Activated T-cell treated with anti-CD3 and anti-CD28 coated beads, Interleukin-2, amount 50 U/mL, for 72 hours (primary cell): ENCODE data around the gene AHRR. TPM values are rescaled to one million over a fixed set of nuclear protein-coding genes. Genes with fewer than 3 reads are reported as not detected.
"Not testable (repeated sequence)": the region's sequence is repeated elsewhere in the genome, so short reads cannot be mapped to it uniquely, and the experiment has no call there.

Source experiments
- ATAC-seq, 2 donors: fragments of 150-1000 bp; cut with Tn5 transposase; replicated peaks in 1 of 2; 2 replicates each; pipeline ENCODE4 v1.10.0; 2021; ENCODE audit warnings: moderate library complexity in 2 of 2, mild to moderate bottlenecking in 1 of 2
- DNase-seq, 2 donors: peaks; one replicate each; pipeline ENCODE4 v3.0.0; 2021 to 2022; ENCODE audit warnings: mixed read lengths in 1 of 2
- H3K27ac Mint-ChIP-seq: one replicate; pipeline ENCODE4 v1.8.0; 2022; ENCODE audit warnings: mild to moderate bottlenecking, moderate library complexity, mixed read lengths
- H3K27me3 Mint-ChIP-seq: one replicate; pipeline ENCODE4 v1.8.0; 2022; ENCODE audit warnings: low read depth, mixed read lengths
- H3K36me3 Mint-ChIP-seq, 2 donors: one replicate each; pipeline ENCODE4 v1.8.0; 2022; ENCODE audit warnings: mixed read lengths in 2 of 2, mild to moderate bottlenecking in 1 of 2; ENCODE audit not compliant: insufficient read depth in 2 of 2
- H3K4me1 Mint-ChIP-seq: one replicate; pipeline ENCODE4 v1.8.0; 2022; ENCODE audit warnings: low read depth, mixed read lengths
- H3K4me3 Mint-ChIP-seq, 2 donors: one replicate each; pipeline ENCODE4 v1.8.0; 2022; ENCODE audit warnings: mild to moderate bottlenecking in 2 of 2, mixed read lengths in 2 of 2, moderate library complexity in 2 of 2
- H3K9me3 Mint-ChIP-seq, 2 donors: one replicate each; pipeline ENCODE4 v1.8.0; 2022; ENCODE audit warnings: mixed read lengths in 2 of 2
- total RNA-seq, 2 donors: library from RNA; stranded (reverse); gene quantifications; one replicate each; pipeline ENCODE4 v1.2.3, GENCODE V29; 2022

Gene AHRR
- total RNA-seq, 2 donors from 2014 or later, result 56.0 to 82.2 TPM

DNA sequence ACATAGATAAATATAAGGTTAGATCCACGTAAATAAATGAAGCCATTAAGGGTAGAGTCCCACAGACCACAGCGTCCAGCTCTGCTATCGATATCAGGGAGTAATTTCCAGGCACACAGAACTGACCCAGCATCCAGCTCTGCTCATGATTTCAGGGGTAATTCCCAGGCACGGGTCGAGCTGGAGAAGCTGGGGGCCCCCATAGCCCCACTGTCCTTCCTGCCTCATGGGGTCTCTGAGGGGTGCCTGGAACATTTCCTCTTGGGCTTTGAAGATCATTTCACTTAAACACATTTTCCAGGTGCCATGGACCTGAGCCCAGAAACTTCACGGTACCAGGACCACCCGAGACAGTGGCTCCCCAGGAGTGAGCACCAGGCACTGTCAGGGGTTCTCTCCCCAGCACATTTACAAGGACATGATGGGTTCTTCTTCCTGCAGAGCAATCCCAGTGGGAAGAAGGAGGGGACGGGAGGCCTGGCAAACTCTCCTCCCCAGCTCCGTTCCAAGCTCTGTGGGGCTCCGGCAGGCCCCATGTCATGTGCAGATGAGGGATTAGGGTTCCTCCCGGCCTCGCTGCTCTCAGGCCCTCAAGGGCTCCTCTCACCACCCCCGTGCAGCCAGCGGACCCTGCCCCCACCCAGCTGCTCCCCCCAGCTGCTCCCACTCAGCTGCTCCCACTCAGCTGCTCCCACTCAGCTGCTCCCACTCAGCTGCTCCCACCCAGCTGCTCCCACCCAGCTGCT, 23.4 kb upstream of the AHRR start:
- H3K27me3 Mint-ChIP-seq, H3K4me3 Mint-ChIP-seq, H3K36me3 Mint-ChIP-seq, H3K9me3 Mint-ChIP-seq, ATAC-seq, DNase-seq, H3K27ac Mint-ChIP-seq: not testable (repeated sequence)
- peaks cover 30% of the 10 kb centered on the region for H3K4me1 Mint-ChIP-seq

DNA sequence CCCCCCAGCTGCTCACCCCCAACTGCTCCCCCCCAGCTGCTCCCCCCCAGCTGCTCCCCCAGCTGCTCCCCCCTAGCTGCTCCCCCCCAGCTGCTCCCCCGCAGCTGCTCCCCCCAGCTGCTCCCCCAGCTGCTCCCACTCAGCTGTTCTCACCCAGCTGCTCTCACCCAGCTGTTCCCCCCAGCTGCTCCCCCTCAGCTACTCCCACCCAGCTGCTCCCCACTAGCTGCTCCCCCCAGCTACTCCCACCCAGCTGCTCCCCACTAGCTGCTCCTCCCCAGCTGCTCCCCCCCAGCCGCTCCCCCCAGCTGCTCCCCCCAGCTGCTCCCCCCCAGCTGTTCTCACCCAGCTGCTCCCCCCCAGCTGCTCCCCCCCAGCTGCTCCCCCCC, 22.8 kb upstream of the AHRR start:
- peaks cover 30% of the 10 kb centered on the region for H3K4me1 Mint-ChIP-seq
- DNase-seq, result no peak
- peaks cover 0 to 3% of the 10 kb centered on the region in 2 donors for H3K36me3 Mint-ChIP-seq

DNA sequence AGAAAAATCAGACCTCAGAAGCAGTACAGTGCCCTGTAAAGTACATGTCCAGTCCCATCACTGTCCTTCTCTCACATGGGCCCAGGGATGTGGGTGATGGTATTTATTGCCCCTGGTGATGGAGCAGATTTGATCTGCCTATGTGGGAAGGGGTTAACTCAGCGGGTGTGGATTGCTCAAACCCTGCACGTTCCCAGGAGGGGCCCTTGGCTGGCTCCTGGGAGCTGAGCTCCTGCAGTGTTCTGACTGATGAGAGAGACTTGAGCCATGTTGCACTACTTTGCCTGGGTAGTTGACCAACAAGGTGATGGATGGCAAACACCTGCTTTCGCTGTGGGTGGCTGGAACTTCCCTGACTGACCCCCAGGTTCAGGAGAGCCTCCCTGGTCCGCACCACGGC, 21.6 kb upstream of the AHRR start:
- DNase-seq, H3K27ac Mint-ChIP-seq, H3K36me3 Mint-ChIP-seq, H3K27me3 Mint-ChIP-seq, ATAC-seq, H3K4me3 Mint-ChIP-seq, H3K9me3 Mint-ChIP-seq: not testable (repeated sequence)
- peaks cover 30% of the 10 kb centered on the region for H3K4me1 Mint-ChIP-seq

More for the DNA sequence above, 22.8 kb upstream of the AHRR start:
- Mint-ChIP-seq H3K9me3 (no peaks in the 10 kb centered on the region), H3K27ac (no peak overlapping the region), H3K4me3 (no peak overlapping the region), H3K27me3 (no peaks in the 10 kb centered on the region)
- no peak for ATAC-seq

- DNase-seq, ATAC-seq, H3K4me3 Mint-ChIP-seq, H3K9me3 Mint-ChIP-seq, H3K36me3 Mint-ChIP-seq, H3K27me3 Mint-ChIP-seq, H3K27ac Mint-ChIP-seq: not testable (repeated sequence)
- H3K4me1 Mint-ChIP-seq, result peaks cover 30% of the 10 kb centered on the region
Measured at GRCh38 chr5:300691-301435, 20.7 kb upstream of the AHRR start.

GRCh38 chr5:302416-302815, 19.1 kb upstream of the AHRR start:
- H3K4me1 Mint-ChIP-seq, result peaks cover 14% of the 10 kb centered on the region
- H3K27me3 Mint-ChIP-seq, H3K9me3 Mint-ChIP-seq, DNase-seq, H3K4me3 Mint-ChIP-seq, H3K36me3 Mint-ChIP-seq, ATAC-seq, H3K27ac Mint-ChIP-seq: not testable (repeated sequence)

- Mint-ChIP-seq H3K4me3 (no peak overlapping the region), H3K36me3 (peaks cover 1 to 2% of the 10 kb centered on the region in 2 donors), H3K4me1 (peaks cover 9% of the 10 kb centered on the region), H3K27ac (no peak overlapping the region), H3K9me3 (no peaks in the 10 kb centered on the region), H3K27me3 (no peaks in the 10 kb centered on the region)
- DNase-seq (no peak), ATAC-seq (no peak)
Measured at GRCh38 chr5:302966-303365, 18.5 kb upstream of the AHRR start.

DNA sequence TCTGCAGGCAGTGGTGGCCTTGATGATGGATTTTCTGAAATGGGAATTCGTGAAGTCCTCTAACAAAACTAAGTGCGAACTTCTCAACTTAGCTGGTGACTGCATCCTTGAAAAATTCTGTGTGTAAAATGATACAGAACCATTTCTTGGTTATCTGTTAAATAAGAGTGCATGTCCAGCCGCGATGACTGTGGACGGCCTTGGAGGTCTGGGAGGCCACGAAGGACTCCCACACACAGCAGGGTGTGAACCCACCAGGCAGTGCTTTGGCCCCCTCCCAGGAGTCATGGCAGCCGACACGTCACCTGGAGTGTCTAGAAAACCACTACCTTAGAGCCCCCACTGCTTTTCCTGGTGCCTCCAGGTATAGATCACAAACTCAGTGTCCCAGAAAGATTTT, 17.8 kb upstream of the AHRR start:
- H3K9me3 Mint-ChIP-seq, H3K4me3 Mint-ChIP-seq, H3K27ac Mint-ChIP-seq, H3K27me3 Mint-ChIP-seq, H3K4me1 Mint-ChIP-seq, H3K36me3 Mint-ChIP-seq, ATAC-seq, DNase-seq: not testable (repeated sequence)

DNA sequence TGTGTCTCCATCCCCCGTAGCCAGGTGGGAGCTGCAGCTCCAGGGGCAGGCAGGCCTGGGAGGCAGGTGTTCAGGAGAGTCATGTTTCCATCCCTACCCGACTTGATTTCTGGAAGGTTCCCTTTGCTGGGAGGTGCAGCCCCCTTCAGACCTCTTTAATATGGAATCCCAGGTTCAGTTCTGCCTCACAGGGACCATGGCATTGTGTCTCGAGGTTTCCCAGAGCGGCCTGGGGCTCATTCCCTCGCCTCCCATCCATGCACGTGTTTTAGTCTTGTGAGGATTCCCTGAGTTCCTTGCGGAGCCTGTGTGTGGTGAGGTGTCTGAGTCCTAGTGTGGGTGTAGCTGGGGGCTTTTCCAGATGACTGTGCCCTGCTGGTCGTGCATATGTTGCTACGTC, 16.5 kb upstream of the AHRR start:
- Mint-ChIP-seq H3K36me3 (peaks cover 1% of the 10 kb centered on the region in 2 donors), H3K4me1 (peaks cover 9% of the 10 kb centered on the region), H3K4me3 (no peak overlapping the region), H3K27ac (no peak overlapping the region), H3K27me3 (no peaks in the 10 kb centered on the region), H3K9me3 (no peaks in the 10 kb centered on the region)
- no peak for DNase-seq
- ATAC-seq, result no peak

DNA sequence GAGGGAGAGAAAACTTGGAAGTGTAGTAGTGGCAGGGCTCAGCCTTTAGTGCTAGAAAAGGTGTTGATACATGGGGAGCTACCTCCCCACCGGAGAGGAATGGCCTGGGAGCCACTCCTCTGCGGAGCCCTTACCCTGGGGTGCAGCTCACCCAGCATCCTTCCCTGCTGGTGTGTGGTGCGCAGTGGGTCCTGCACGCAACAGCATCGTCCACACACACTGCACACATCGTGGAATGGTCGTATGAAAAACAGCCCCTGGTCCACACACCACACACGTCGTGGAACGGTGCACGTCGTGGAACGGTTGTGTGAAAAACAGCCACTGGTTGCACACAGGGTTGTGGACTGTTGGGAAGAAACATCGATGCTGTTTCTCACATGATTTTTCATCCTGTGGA, 16.1 kb upstream of the AHRR start:
- no peaks in the 10 kb centered on the region for H3K27me3 Mint-ChIP-seq
- H3K4me1 Mint-ChIP-seq, result peaks cover 9% of the 10 kb centered on the region
- peaks cover 1% of the 10 kb centered on the region in 2 donors for H3K36me3 Mint-ChIP-seq
- ATAC-seq, result no peak
- H3K4me3 Mint-ChIP-seq, result no peak overlapping the region
- H3K9me3 Mint-ChIP-seq, result no peaks in the 10 kb centered on the region
- no peak overlapping the region for H3K27ac Mint-ChIP-seq
- DNase-seq, result no peak

- Mint-ChIP-seq H3K27me3 (no peaks in the 10 kb centered on the region), H3K9me3 (no peaks in the 10 kb centered on the region), H3K4me1 (peaks cover 4% of the 10 kb centered on the region), H3K36me3 (peaks cover 1% of the 10 kb centered on the region in 2 donors), H3K4me3 (no peak overlapping the region), H3K27ac (no peak overlapping the region)
- ATAC-seq (no peak), DNase-seq (no peak)
Measured at GRCh38 chr5:306011-306805, 15.3 kb upstream of the AHRR start.

GRCh38 chr5:307306-307705, 14.2 kb upstream of the AHRR start:
- H3K27me3 Mint-ChIP-seq, result no peaks in the 10 kb centered on the region

DNA sequence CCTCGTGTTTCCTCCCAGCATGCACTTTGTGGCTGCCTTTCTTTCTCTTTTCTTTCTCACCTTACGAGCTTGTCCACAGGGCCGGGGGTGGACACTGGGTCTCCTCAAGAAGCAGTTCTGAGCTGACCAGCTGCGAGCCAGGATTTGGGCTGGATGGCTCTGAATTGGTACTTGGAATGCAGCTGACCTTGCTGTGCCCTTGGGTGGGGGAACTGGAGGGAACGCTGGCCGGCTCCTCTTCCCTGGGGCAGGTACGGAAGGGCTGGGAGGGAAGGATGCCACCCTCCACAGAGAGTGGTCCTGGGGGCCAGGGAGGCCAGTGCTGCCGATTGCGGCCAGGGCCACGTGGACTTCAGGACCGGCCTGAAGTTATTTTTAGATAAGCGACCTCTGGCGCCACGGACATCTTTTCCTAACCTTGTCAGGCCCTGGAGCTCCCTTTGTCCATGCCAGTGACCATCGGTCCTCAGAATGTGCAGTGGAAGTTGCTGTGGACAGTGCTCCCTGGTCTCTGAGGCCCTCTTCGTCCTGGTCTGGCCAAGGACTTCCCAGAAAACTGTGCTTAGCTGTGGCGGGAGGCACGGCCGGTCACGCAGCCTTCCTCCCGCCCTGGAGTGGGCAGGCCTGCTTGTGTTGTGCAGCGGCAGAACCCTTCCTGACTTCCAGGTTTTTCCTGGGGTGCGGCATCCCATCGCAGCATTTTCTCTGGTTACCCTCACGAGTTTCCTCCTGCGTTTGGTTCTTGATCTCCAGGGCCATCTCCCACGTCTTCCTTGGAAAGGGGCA, 13.5 kb upstream of the AHRR start:
- Mint-ChIP-seq H3K9me3 (no peaks in the 10 kb centered on the region), H3K4me3 (no peak overlapping the region), H3K36me3 (peaks cover 1 to 3% of the 10 kb centered on the region in 2 donors), H3K4me1 (no peaks in the 10 kb centered on the region), H3K27ac (no peak overlapping the region), H3K27me3 (no peaks in the 10 kb centered on the region)
- no peak for DNase-seq
- ATAC-seq, result no peak

More at GRCh38 chr5:307306-307705, 14.2 kb upstream of the AHRR start:
- ATAC-seq (no peak), DNase-seq (no peak)
- H3K36me3 Mint-ChIP-seq, result peaks cover 1 to 3% of the 10 kb centered on the region in 2 donors
- H3K27ac Mint-ChIP-seq, result no peak overlapping the region
- no peaks in the 10 kb centered on the region for H3K4me1 Mint-ChIP-seq
- no peak overlapping the region for H3K4me3 Mint-ChIP-seq
- no peaks in the 10 kb centered on the region for H3K9me3 Mint-ChIP-seq
